HUES48 (cell line): ENCODE measurements around the gene MEIG1.
"Not testable (repeated sequence)": the region's sequence is repeated elsewhere in the genome, so short reads cannot be mapped to it uniquely, and the experiment has no call there.

Experiments
- H3K27ac ChIP-seq: one replicate; pipeline ENCODE4 v1.7.0; 2013; ENCODE audit warnings: low read depth, low read length, inconsistent platforms
- H3K27me3 ChIP-seq: 2 replicates; pipeline ENCODE4 v1.6.1; 2013; ENCODE audit warnings: mild to moderate bottlenecking, low read length; ENCODE audit not compliant: control insufficient read depth, insufficient read depth
- H3K36me3 ChIP-seq: 2 replicates; pipeline ENCODE4 v1.6.1; 2013; ENCODE audit warnings: low read length; ENCODE audit not compliant: control insufficient read depth, insufficient read depth
- H3K4me1 ChIP-seq: 2 replicates; pipeline ENCODE4 v1.6.1; 2013; ENCODE audit warnings: mild to moderate bottlenecking, low read length; ENCODE audit not compliant: control insufficient read depth, insufficient read depth
- H3K4me3 ChIP-seq: 2 replicates; pipeline ENCODE4 v1.5.1; 2013; ENCODE audit warnings: mild to moderate bottlenecking, low read depth, low read length
- H3K9ac ChIP-seq: 2 replicates; pipeline ENCODE4 v1.6.1; 2013; ENCODE audit warnings: mild to moderate bottlenecking, low read depth, low read length, moderate library complexity
- H3K9me3 ChIP-seq: 2 replicates; pipeline ENCODE4 v1.6.1; 2013; ENCODE audit warnings: low read length; ENCODE audit not compliant: control insufficient read depth, insufficient read depth

The MEIG1 gene

GRCh38 chr10:14936584-14936983 is 22.6 kb upstream of the MEIG1 start:
- H3K4me1 ChIP-seq, result no peaks in the 10 kb centered on the region
- peaks cover 41% of the 10 kb centered on the region for H3K36me3 ChIP-seq
- H3K9ac ChIP-seq, result no peak overlapping the region
- H3K9me3 ChIP-seq, result no peaks in the 10 kb centered on the region
- H3K27me3 ChIP-seq, result no peaks in the 10 kb centered on the region
- no peak overlapping the region for H3K4me3 ChIP-seq
- no peak overlapping the region for H3K27ac ChIP-seq

- not testable (repeated sequence) for H3K27ac ChIP-seq, H3K9me3 ChIP-seq, H3K4me3 ChIP-seq, H3K27me3 ChIP-seq, H3K4me1 ChIP-seq, H3K9ac ChIP-seq
- peaks cover 22% of the 10 kb centered on the region for H3K36me3 ChIP-seq
These were observed 20.2 kb upstream of the MEIG1 start for GRCh38 chr10:14938971-14939370.

- H3K27ac ChIP-seq, H3K4me1 ChIP-seq, H3K27me3 ChIP-seq, H3K4me3 ChIP-seq, H3K9ac ChIP-seq, H3K9me3 ChIP-seq: not testable (repeated sequence)
- H3K36me3 ChIP-seq, result peaks cover 31% of the 10 kb centered on the region
These were observed 16.8 kb upstream of the MEIG1 start for GRCh38 chr10:14942147-14942949.

- not testable (repeated sequence) for H3K9ac ChIP-seq, H3K9me3 ChIP-seq, H3K27me3 ChIP-seq, H3K4me1 ChIP-seq, H3K27ac ChIP-seq, H3K4me3 ChIP-seq
- H3K36me3 ChIP-seq, result peaks cover 34% of the 10 kb centered on the region
These were observed 16.2 kb upstream of the MEIG1 start for GRCh38 chr10:14942950-14943338.

DNA sequence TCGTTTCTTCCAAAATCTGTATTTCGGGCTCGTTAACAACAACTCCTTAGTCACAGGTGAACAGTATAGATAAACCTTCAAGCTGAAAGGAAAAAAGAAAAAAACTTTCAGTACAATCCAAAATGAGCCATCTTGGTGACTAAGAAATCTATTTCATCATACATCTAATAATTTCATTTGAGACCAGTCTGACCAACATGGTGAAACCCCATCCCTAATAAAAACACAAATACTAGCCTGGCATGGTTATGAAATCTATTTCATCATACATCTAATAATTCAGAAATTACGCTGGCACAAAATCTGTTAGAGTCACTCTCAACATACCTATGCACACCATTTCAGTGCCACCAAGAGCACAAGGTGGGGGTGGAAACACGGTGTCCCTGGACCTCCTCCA is 14.1 kb upstream of the MEIG1 start:
- no peak overlapping the region for H3K27ac ChIP-seq
- no peaks in the 10 kb centered on the region for H3K27me3 ChIP-seq
- no peaks in the 10 kb centered on the region for H3K4me1 ChIP-seq
- peaks cover 35% of the 10 kb centered on the region for H3K36me3 ChIP-seq
- H3K4me3 ChIP-seq, result no peak overlapping the region
- no peak overlapping the region for H3K9ac ChIP-seq
- no peaks in the 10 kb centered on the region for H3K9me3 ChIP-seq

DNA sequence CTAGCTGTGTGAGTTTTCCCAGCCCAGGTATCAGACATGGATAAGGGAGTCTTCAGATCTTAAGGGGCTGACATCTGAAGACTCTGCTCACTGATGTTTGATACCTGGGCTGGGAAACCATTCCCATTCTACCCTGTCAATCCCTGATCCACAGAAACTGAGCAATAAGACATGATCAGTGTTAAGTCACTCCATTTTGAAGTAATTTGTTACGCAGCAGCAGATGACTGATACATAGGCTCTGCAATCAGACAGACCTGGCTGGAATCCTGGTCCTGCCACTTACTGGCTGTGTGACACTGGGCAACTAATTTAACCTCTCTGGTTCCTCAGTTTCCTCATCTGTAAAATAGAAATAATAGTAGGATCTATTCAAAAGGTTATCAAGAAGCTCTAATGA is 11.9 kb upstream of the MEIG1 start:
- Histone ChIP-seq H3K9ac (no peak overlapping the region), H3K9me3 (no peaks in the 10 kb centered on the region), H3K27ac (no peak overlapping the region), H3K27me3 (no peaks in the 10 kb centered on the region), H3K4me1 (0 out of 2 replicates have a peak, but pooled peaks cover 3% of the 10 kb centered on the region), H3K36me3 (peaks cover 35% of the 10 kb centered on the region), H3K4me3 (no peak overlapping the region)

DNA sequence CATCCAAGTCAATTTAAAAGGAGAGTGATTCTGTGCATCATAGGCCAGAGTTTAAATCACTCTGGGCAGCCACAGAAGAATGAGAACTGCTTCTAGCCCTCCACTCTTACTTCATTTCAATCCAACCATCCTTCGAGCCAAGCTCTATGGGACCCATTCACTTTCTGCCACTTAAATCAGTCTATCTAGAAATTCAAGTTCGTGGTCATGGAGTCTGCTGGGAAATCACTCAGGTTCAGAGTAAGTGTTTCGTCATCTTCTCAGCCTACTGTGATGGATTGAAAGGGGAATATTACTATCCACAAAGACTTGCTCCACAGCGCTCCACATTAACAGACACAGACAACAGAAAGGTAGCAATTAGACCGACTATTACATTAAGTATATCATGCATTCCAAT is 9.9 kb upstream of the MEIG1 start:
- H3K27ac ChIP-seq, result no peak overlapping the region
- H3K36me3 ChIP-seq, result peaks cover 28% of the 10 kb centered on the region
- H3K4me3 ChIP-seq, result no peak overlapping the region
- no peaks in the 10 kb centered on the region for H3K27me3 ChIP-seq
- no peaks in the 10 kb centered on the region for H3K9me3 ChIP-seq
- no peak overlapping the region for H3K9ac ChIP-seq
- H3K4me1 ChIP-seq, result peaks cover 12% of the 10 kb centered on the region

DNA sequence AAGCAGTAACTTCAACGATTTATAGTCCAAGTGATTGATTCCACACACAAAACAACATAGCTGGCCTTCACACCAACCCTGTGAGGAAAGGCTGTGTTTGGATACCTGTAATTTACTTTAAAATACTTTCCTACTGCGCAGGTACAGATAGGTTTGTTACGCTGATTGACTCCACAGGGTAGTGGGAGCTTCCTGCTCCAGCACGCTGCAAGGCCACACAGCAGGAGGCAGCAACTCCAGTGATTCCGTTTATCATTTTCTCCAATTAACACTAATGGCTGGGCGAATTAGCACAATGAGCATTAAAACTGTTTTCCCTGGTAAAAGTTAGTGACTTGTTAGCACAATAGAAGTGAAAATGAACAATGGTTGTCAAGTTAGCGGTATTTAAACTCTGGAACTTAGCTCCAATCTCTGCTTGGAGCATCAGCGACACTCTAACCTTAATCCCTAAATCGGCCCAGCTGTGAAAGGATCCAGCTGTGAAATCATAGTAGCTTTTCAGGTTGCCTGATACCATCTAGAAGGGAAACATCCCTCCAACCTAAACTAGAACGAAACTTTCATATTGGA is 6.3 kb upstream of the MEIG1 start:
- Histone ChIP-seq H3K9me3 (no peaks in the 10 kb centered on the region), H3K36me3 (peaks cover 5% of the 10 kb centered on the region; the same call in 1 of the 2 replicates), H3K27me3 (peaks cover 17% of the 10 kb centered on the region), H3K9ac (0 out of 2 replicates have a peak overlapping the region, but pooled peaks have one; percentile 28), H3K4me3 (peak overlapping the region; percentile 76), H3K27ac (peak overlapping the region; percentile 87), H3K4me1 (peaks cover 12% of the 10 kb centered on the region)

- Histone ChIP-seq H3K27ac (peak overlapping the region; percentile 87), H3K36me3 (no peaks in the 10 kb centered on the region; the same call in 1 of the 2 replicates)
These were observed 5.7 kb upstream of the MEIG1 start for GRCh38 chr10:14953424-14954000.

DNA sequence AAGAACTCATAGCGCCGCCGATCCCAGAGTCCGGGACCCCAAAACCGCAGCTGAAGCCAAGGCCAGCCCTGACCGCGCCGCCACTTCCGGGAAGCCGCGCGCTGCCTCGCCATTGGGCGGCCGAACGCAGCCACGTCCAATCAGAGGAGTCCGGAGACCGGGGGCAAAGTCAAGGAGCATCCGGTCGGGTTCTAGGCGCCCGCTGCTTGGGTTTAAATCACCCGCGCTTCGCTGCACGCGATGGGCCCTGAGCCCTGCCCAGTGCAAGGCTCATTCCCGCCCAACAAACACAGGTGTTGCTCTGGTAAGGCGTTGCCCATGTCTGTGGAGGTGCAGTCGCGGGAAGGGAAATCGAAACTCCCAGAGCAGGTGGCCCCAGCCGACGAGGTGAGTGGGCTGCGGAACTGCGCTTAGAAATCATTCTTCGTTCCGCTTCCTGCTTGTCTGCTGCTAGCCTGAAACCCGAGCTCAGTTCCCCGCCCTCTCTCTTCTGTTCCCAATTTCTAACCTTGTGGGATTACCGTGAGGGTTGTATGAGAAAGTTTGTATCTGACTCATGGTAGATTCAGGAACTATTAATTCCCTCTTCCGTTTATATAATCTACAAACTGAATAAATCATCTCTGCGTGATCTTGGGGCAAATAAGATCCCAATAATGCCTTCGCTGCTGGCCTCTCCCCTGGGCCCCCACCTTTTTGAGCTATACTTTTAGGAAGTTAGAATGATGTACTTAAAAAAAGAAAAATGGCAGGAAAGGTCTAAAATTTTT is 5.0 kb upstream of the MEIG1 start, which contains the start of gene DCLRE1C:
DCLRE1C (minus strand) TSS at position 96 of the 770 bp plus-strand sequence; CDS start at position 10, 86 bp downstream.
- Histone ChIP-seq H3K9me3 (no peaks in the 10 kb centered on the region), H3K9ac (peak within 1 kb of the TSS; percentile 69), H3K27ac (peak within 1 kb of the TSS; percentile 87), H3K4me1 (peaks cover 12% of the 10 kb centered on the region), H3K27me3 (peaks cover 17% of the 10 kb centered on the region), H3K36me3 (no peaks in the 10 kb centered on the region; the same call in 1 of the 2 replicates), H3K4me3 (peak within 1 kb of the TSS; percentile 76)

More at GRCh38 chr10:14953424-14954000, 5.7 kb upstream of the MEIG1 start:
- H3K4me1 ChIP-seq, result peaks cover 12% of the 10 kb centered on the region
- peaks cover 17% of the 10 kb centered on the region for H3K27me3 ChIP-seq
- peak overlapping the region; percentile 28; the same call in 1 of the 2 replicates for H3K9ac ChIP-seq
- no peaks in the 10 kb centered on the region for H3K9me3 ChIP-seq
- H3K4me3 ChIP-seq, result peak overlapping the region; percentile 76
